H9 (cell line): ENCODE data around the gene ITPRID2. TPM values are rescaled to one million over a fixed set of nuclear protein-coding genes. Genes with fewer than 3 reads are reported as not detected.

ENCODE experiments used
- DNase-seq: peaks from one replicate; pipeline ENCODE4 v3.0.0-alpha.2; 2017
- H2AFZ ChIP-seq: one replicate; pipeline ENCODE4 v1.6.1; 2013; ENCODE audit warnings: mild to moderate bottlenecking, low read length, control low read depth, moderate library complexity
- H2AK5ac ChIP-seq: 2 replicates; pipeline ENCODE4 v1.6.1; 2013; ENCODE audit warnings: low read length, control low read depth, mixed read lengths; ENCODE audit not compliant: insufficient read length
- H2BK120ac ChIP-seq: one replicate; pipeline ENCODE4 v1.6.1; 2013; ENCODE audit warnings: low read depth, mild to moderate bottlenecking, low read length, control low read depth, inconsistent platforms; ENCODE audit not compliant: poor library complexity, severe bottlenecking
- H2BK12ac ChIP-seq: 2 replicates; pipeline ENCODE4 v1.6.1; 2013; ENCODE audit warnings: low read length, control low read depth, mixed read lengths, low read depth; ENCODE audit not compliant: insufficient read length
- H2BK15ac ChIP-seq: 2 replicates; pipeline ENCODE4 v1.6.1; 2013; ENCODE audit warnings: low read depth, low read length, control low read depth
- H2BK20ac ChIP-seq: one replicate; pipeline ENCODE4 v1.6.1; 2013; ENCODE audit warnings: low read depth, mild to moderate bottlenecking, low read length, control low read depth, inconsistent platforms; ENCODE audit not compliant: poor library complexity, severe bottlenecking
- H2BK5ac ChIP-seq: 2 replicates; pipeline ENCODE4 v1.6.1; 2013; ENCODE audit warnings: low read length, control low read depth, mixed read lengths; ENCODE audit not compliant: insufficient read length
- H3K14ac ChIP-seq: 2 replicates; pipeline ENCODE4 v1.6.1; 2013; ENCODE audit warnings: low read length, control low read depth; ENCODE audit not compliant: insufficient read depth
- H3K18ac ChIP-seq: 2 replicates; pipeline ENCODE4 v1.6.1; 2013; ENCODE audit warnings: low read depth, mild to moderate bottlenecking, mixed read lengths, low read length, control low read depth; ENCODE audit not compliant: insufficient read length
- H3K23ac ChIP-seq: 2 replicates; pipeline ENCODE4 v1.6.1; 2013; ENCODE audit warnings: low read length, control low read depth, mixed read lengths, low read depth; ENCODE audit not compliant: insufficient read length
- H3K23me2 ChIP-seq: 2 replicates; pipeline ENCODE4 v1.6.1; 2013; ENCODE audit warnings: low read depth, mild to moderate bottlenecking, mixed read lengths, low read length, control low read depth; ENCODE audit not compliant: insufficient read length, poor library complexity, severe bottlenecking
- H3K27ac ChIP-seq: 2 replicates; pipeline ENCODE4 v1.5.1; 2013; ENCODE audit warnings: low read length, control low read depth, mixed read lengths, low read depth; ENCODE audit not compliant: insufficient read length
- H3K27me3 ChIP-seq: 2 replicates; pipeline ENCODE4 v1.6.1; 2013; ENCODE audit warnings: low read length, control low read depth, inconsistent platforms; ENCODE audit not compliant: insufficient read depth
- H3K4ac ChIP-seq: 2 replicates; pipeline ENCODE4 v1.6.1; 2013; ENCODE audit warnings: low read depth, mild to moderate bottlenecking, control low read depth, inconsistent platforms, low read length, moderate library complexity
- H3K4me1 ChIP-seq: 2 replicates; pipeline ENCODE4 v1.6.1; 2013; ENCODE audit warnings: low read length, control low read depth, inconsistent platforms; ENCODE audit not compliant: insufficient read depth
- H3K4me2 ChIP-seq: 2 replicates; pipeline ENCODE4 v1.6.1; 2013; ENCODE audit warnings: low read length, control low read depth, mixed read lengths; ENCODE audit not compliant: insufficient read length, insufficient read depth
- H3K56ac ChIP-seq: 2 replicates; pipeline ENCODE4 v1.6.1; 2013; ENCODE audit warnings: low read depth, mild to moderate bottlenecking, mixed read lengths, low read length, control low read depth; ENCODE audit not compliant: insufficient read length
- H3K79me1 ChIP-seq: 2 replicates; pipeline ENCODE4 v1.6.1; 2013; ENCODE audit warnings: low read depth, mild to moderate bottlenecking, moderate library complexity, low read length, control low read depth, inconsistent platforms; ENCODE audit not compliant: insufficient read depth, poor library complexity, severe bottlenecking
- H3K79me2 ChIP-seq: 2 replicates; pipeline ENCODE4 v1.6.1; 2013; ENCODE audit warnings: low read length, control low read depth, inconsistent platforms; ENCODE audit not compliant: insufficient read depth
- H3K9ac ChIP-seq: 2 replicates; pipeline ENCODE4 v1.6.1; 2013; ENCODE audit warnings: low read length, control low read depth, mixed read lengths; ENCODE audit not compliant: insufficient read length; ENCODE audit errors: extremely low read depth
- H3K9me3 ChIP-seq: one replicate; pipeline ENCODE4 v1.6.1; 2013; ENCODE audit warnings: low read depth, low read length, inconsistent platforms; ENCODE audit not compliant: control insufficient read depth
- H3T11ph ChIP-seq: one replicate; pipeline ENCODE4 v1.6.1; 2013; ENCODE audit warnings: mild to moderate bottlenecking, low read length, control low read depth, inconsistent platforms
- H4K20me1 ChIP-seq: one replicate; pipeline ENCODE4 v1.6.1; 2013; ENCODE audit not compliant: control insufficient read depth, insufficient read length, insufficient read depth
- H4K5ac ChIP-seq: 2 replicates; pipeline ENCODE4 v1.6.1; 2013; ENCODE audit warnings: low read depth, mild to moderate bottlenecking, mixed read lengths, low read length, control low read depth; ENCODE audit not compliant: insufficient read length
- H4K8ac ChIP-seq: replicated peaks from 2 replicates; pipeline ENCODE4 v1.6.1; 2013; ENCODE audit warnings: low read length, control low read depth, mixed read lengths, low read depth; ENCODE audit not compliant: insufficient read length
- H4K91ac ChIP-seq: 2 replicates; pipeline ENCODE4 v1.6.1; 2013; ENCODE audit warnings: low read depth, mild to moderate bottlenecking, moderate library complexity, mixed read lengths, low read length, control low read depth; ENCODE audit not compliant: insufficient read length
- H3K27ac Mint-ChIP-seq, 3 experiments: 2 replicates in 2 of 3; 3 replicates in 1 of 3; pipeline ENCODE4 v1.8.0; 2020 to 2021; ENCODE audit warnings: mixed read lengths in 3 of 3, mild to moderate bottlenecking in 1 of 3, moderate library complexity in 1 of 3
- H3K27me3 Mint-ChIP-seq: 2 replicates; pipeline ENCODE4 v1.8.0; 2021; ENCODE audit warnings: low read depth, mild to moderate bottlenecking, moderate library complexity, mixed read lengths
- H3K36me3 Mint-ChIP-seq, 3 experiments: 2 replicates in 2 of 3; 3 replicates in 1 of 3; pipeline ENCODE4 v1.8.0; 2020 to 2021; ENCODE audit warnings: low read depth in 3 of 3, mixed read lengths in 3 of 3; ENCODE audit not compliant: insufficient read depth in 1 of 3
- H3K4me1 Mint-ChIP-seq, 2 experiments: 2 replicates each; pipeline ENCODE4 v1.8.0; 2020; ENCODE audit warnings: mixed read lengths in 2 of 2
- H3K4me3 Mint-ChIP-seq, 2 experiments: 2 replicates in 1 of 2; 3 replicates in 1 of 2; pipeline ENCODE4 v1.8.0; 2020 to 2021; ENCODE audit warnings: mild to moderate bottlenecking in 2 of 2, mixed read lengths in 2 of 2, moderate library complexity in 1 of 2
- H3K9me3 Mint-ChIP-seq, 2 experiments: 2 replicates in 1 of 2; 3 replicates in 1 of 2; pipeline ENCODE4 v1.8.0; 2020; ENCODE audit warnings: mild to moderate bottlenecking in 2 of 2, mixed read lengths in 2 of 2, moderate library complexity in 1 of 2
- CTCF ChIP-seq: fragments of 200-600 bp; sonication (generic); conservative IDR thresholded peaks from 3 replicates; pipeline ENCODE4 v1.8.0; 2021; ENCODE audit warnings: antibody characterized with exemption, mild to moderate bottlenecking
- WGBS: extraction: QIAGEN DNeasy Blood & Tissue Kit; methylation state at CpG from one replicate; pipeline ENCODE4 v1.1.7; 2013; ENCODE audit warnings: missing lambda C conversion rate, low lambda C conversion rate, mixed read lengths; ENCODE audit not compliant: insufficient read length; ENCODE audit errors: extremely low coverage; 5-methylcytosine and 5-hydroxymethylcytosine counted together
- total RNA-seq: library from RNA; stranded (reverse); gene quantifications from 2 replicates; pipeline ENCODE4 v1.2.1, GENCODE V29; 2021

ITPRID2 gene
- total RNA-seq, 1 experiment from 2014 or later, result 12.0 TPM

- no peak overlapping the region for H2BK20ac ChIP-seq
- no peak overlapping the region for H2BK12ac ChIP-seq
- no peak overlapping the region for H3K18ac ChIP-seq
- no peaks in the 10 kb centered on the region for H3K79me1 ChIP-seq
- H3K79me2 ChIP-seq, result no peaks in the 10 kb centered on the region
- no peak overlapping the region for H2AK5ac ChIP-seq
- H3K23ac ChIP-seq, result no peak overlapping the region
- H2BK5ac ChIP-seq, result no peak overlapping the region
- Mint-ChIP-seq H3K4me3 (peak overlapping the region; percentile 88), H3K27me3 (peaks cover 14% of the 10 kb centered on the region), H3K4me1 (peaks cover 11 to 13% of the 10 kb centered on the region in 2 experiments), H3K27ac (no peak overlapping the region), H3K36me3 (0 out of 7 replicates have a peak, but pooled peaks cover 0 to 2% (median 0%) of the 10 kb centered on the region in 3 experiments), H3K9me3 (no peaks in the 10 kb centered on the region; a peak in 1 of 5 replicates)
- H3K4me1 ChIP-seq, result no peaks in the 10 kb centered on the region
- H3K4ac ChIP-seq, result no peak overlapping the region
- H2BK120ac ChIP-seq, result no peak overlapping the region
- H4K5ac ChIP-seq, result no peak overlapping the region
- no peak overlapping the region for H3K14ac ChIP-seq
- no peak overlapping the region for H3T11ph ChIP-seq
- no peaks in the 10 kb centered on the region for H4K20me1 ChIP-seq
- H3K27ac ChIP-seq, result no peak overlapping the region
- no peak overlapping the region for H4K91ac ChIP-seq
- peak overlapping the region; percentile 28 for H3K9ac ChIP-seq
- H4K8ac ChIP-seq, result no peak overlapping the region
- H2AFZ ChIP-seq, result no peak overlapping the region
- no peak overlapping the region for H3K56ac ChIP-seq
- H2BK15ac ChIP-seq, result no peak overlapping the region
- DNase-seq, result no peak
- no CpG with 5 or more reads among the region's 10 CpGs for WGBS
- H3K23me2 ChIP-seq, result no peaks in the 10 kb centered on the region
- H3K4me2 ChIP-seq, result peak overlapping the region; percentile 86
- H3K9me3 ChIP-seq, result no peaks in the 10 kb centered on the region
- no peak for TF ChIP-seq CTCF
- H3K27me3 ChIP-seq, result no peaks in the 10 kb centered on the region
Measured at GRCh38 chr2:181892799-181893435, 1.4 kb downstream of the ITPRID2 start.
